Renal cortical epithelial cell (primary cell): ENCODE data around the gene RBM8A. TPM values are rescaled to one million over a fixed set of nuclear protein-coding genes. Genes with fewer than 3 reads are reported as not detected.

Experiments used
- DNase-seq: peaks from one replicate; pipeline ENCODE4 v3.0.0-alpha.2; 2011; ENCODE audit warnings: low read depth
- total RNA-seq: library from RNA; depleted of rRNA; stranded (reverse); fragments of >200 nt; gene quantifications from 2 replicates; pipeline ENCODE4 v1.2.3, GENCODE V29; 2014

The RBM8A gene
- total RNA-seq, 1 donor from 2014 or later, result 238 TPM

DNA sequence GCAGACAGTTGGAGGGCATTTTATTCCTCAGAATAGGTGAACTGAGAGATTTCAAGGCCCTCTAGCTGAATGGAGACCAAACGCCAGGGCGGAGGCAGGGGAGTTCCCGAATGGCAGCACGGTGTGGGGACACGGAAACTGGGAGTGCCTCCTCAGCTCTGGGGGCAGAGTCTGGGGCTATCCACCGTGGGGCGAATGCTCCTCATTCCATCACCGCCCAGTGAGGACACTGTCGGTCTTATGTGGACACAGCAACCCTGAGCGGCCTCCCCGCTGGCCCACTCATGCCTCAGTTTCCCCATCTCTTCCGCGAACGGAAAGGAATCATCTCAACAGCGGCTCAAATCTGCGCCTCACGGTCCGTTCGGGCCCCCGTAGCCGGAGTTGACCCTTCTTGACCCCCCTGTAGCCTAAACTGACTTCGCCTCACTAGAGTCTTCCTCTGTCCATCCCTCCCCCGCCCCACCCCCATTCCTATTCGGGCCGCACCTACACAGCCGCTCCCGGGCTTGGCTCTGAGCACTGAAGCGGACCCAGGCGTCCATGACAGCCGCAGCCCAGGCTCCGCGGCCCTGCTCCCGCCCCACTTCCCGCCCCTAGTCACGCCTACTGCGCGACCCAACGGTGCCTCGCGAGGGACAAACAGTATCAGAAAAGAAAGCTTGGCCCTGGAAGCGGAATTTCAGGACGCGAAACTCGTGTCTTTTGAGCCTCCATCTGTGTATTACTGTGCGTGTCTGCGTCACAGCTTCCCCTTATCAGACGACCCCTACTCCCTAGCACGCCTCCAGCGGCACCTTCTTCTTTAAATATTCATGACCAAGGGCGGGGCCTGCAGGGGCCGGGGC is 8.9 kb downstream of the RBM8A start, which contains the start of gene PEX11B:
TSS of gene PEX11B (minus strand) at position 574 of the 848 bp plus-strand sequence. CDS start at position 545, 29 bp downstream.
- peak; percentile 69 for DNase-seq

DNA sequence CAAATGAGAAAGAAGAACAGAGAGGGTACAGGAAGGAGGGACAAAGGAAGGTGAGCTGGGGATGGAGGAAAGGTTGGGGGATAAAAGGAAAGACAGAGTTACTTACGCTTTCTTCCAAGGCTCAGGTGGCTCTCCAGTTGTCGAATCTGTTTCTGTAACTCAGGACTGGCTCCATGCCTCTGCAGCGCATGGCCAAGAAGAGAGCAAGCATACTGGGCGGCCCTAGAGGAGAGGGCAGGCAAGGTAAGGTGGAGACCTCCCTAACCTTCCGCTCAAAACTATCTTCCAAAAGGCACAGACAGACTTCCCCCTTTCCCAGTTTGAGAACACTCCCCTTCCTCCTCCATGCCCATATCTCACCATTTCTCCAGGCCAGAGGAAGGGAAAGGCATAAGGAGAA is 9.7 kb downstream of the RBM8A start:
- no peak for DNase-seq

DNA sequence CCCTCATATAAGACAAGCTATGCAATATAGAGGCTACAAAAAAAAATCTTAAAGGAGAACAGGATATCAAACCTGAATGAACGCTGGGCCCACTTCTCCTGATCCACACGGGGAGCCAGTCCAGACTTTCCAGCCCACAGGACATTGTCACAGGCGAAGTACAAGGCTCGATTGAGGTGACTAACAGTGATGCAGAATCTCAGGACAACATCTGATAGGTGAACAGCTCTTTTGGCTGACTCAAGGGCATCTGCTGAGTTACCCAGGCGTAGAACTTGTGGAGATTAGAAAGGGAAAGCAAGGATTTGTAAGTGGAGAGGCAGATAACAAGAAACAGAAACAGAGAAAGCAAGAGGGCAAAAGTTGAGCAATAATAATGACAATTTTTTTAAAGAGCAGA is 10.5 kb downstream of the RBM8A start:
- peak; percentile 29 for DNase-seq

GRCh38 chr1:145912128-145912641 is 15.1 kb downstream of the RBM8A start:
- no peak for DNase-seq

DNA sequence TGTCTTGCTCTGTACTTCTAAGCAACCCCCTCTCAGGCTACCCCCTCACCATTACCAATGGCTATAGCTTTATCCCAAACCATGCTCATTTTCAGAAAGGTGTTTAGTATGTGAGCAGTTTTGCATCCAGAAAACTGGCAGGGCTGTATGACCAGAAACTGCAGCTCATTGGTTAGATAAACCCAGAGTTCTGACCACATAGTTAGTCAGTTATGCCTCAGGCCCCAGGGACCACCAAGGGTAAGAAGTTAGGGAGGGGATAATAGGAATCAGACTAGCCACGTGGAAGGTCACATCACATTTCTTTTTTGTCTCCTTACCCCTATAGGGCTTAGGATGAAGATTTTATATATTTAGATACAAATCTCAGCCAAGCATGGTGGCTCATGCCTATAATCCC is 18.6 kb downstream of the RBM8A start:
- DNase-seq, result no peak

GRCh38 chr1:145906954-145907753 is 20.1 kb downstream of the RBM8A start:
- DNase-seq, result no peak

- DNase-seq, result no peak
Observed at GRCh38 chr1:145901312-145902021, 25.8 kb downstream of the RBM8A start.

DNA sequence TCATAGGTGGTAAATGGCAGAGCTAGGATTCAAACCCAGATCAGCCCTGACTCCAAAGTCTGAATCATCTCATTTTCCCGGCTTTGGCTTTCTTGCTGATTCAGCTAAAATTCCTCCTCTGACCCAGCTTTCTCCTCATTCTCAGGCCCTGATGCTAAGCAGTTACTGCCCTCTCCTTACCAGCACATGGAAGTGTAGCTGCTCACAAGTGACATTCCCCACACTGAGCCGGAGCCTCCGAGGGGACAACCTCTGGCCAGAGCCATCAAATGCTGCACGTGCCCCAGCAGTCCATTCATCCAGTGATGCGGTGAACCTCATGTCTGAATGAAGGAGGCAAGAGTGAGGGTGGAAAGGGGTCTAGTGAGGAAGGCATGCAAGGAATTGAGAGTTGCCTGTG is 28.5 kb downstream of the RBM8A start:
- DNase-seq, result no peak

DNA sequence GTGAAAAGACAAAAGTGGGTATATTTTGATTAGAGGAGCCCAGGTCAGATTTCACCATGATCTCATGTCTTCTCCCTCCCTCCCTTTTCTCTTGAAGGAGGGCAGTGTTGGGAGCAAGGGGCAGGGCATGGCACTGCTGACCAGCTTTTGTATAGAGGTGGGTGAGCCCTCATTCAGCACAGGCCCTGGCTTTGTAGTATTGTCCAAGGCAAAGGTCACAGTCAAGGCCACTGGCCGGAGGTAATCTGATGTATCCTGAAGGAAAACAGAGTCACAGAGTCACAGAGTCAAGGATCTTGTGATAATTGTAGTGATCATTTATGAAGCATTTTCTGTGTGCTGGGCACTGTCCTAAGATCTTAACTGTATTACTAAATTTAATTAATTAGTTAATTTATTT is 29.3 kb downstream of the RBM8A start:
- no peak for DNase-seq

GRCh38 chr1:145895471-145895870 is 31.8 kb downstream of the RBM8A start:
- no peak for DNase-seq

- no peak for DNase-seq
Observed at GRCh38 chr1:145893306-145894055, 33.8 kb downstream of the RBM8A start.

GRCh38 chr1:145892486-145893087 is 34.7 kb downstream of the RBM8A start:
- DNase-seq, result no peak

DNA sequence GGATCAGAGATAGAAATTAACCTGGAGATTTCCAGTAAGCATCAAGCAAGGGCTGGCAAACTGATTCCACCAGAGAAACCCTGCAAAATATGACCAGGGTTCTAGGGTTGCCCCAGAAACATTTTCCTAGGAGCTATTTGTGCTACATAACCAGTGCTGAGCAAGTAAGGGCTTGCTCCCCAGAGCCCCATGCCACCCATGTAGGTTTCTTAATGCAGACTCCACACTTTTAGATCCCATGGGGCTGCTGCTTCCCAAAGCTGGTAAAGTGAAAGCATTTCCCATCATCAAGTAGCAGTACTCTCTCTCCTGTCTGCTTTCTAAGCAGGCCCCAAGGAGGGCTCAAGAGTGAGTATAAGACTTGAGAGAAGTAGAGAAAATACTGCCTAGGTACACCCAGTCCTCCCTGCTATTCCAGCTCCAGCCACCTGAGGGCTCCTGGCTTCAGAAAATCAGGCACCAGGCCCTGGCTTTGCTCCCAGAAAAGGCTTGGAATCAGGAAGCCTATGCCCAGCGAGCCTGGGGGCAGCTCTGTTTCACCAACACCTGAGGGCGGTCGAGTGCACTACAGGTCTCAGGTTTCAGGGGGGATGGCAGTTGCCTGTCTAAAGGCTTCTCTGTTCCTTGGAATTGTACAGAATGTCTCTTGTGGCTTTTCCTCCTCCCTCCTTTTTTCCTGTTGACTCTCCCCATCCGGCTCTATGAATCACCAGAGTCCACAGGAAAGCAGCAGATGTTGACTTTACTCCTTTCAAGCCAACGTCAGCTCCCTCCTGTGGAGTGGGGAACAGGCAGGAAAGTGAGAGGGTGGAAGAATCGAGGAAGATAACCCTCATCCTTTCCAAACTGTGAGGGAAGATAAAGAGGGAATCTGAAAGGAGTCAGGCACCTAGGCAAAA is 35.4 kb downstream of the RBM8A start:
- peak; percentile 100 for DNase-seq

GRCh38 chr1:145891143-145891542 is 36.1 kb downstream of the RBM8A start:
- peak; percentile 76 for DNase-seq

GRCh38 chr1:145889722-145890121 is 37.6 kb downstream of the RBM8A start:
- DNase-seq, result no peak

DNA sequence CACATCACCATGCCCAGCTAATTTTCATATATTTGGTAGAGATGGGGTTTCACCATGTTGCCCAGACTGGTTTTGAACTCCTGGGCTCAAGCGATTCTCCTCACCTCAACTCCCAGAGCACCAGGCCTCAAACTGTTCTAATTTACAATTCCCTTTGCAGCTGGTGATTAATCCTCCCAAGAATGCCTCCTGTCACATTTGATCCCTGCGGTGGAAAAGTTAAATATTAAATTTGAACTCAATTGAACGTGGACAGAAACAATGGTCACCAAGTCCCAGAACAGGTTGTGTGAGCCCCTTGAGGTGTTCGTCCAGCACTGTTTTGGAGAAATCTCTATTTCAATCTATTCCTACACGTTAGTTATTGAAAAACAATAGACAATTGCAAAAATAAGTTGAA is 39.7 kb downstream of the RBM8A start:
- peak; percentile 96 for DNase-seq

- DNase-seq, result no peak
Observed at GRCh38 chr1:145886816-145887215, 40.5 kb downstream of the RBM8A start.

DNA sequence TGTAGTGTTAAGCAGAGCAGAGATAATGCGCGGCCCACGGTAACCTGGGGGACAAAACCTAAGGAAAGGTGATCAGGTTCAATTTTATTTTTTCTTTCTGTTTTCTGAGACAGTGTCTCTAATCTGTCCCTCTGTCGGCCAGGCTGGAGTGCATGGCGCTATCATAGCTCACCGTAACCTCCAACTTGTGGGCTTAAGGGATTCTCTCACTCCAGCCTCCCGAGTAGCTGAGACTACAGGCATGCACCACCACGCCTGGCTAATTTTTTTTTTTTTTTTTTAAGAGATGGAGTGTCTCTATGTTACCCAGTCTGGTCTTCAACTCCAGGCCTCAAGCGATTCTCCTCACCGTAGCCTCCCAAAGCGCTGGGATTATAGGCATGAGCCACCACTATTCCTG is 40.9 kb downstream of the RBM8A start:
- no peak for DNase-seq

- DNase-seq, result peak; percentile 61
Observed at GRCh38 chr1:145885738-145886287, 41.5 kb downstream of the RBM8A start, which contains the start of gene ANKRD35. Gene ANKRD35 (minus strand): TSS chr1:145885866. CDS start chr1:145885758, 108 bp downstream.
